ENCODE data around the gene MAPRE3.

MAPRE3 gene

DNA sequence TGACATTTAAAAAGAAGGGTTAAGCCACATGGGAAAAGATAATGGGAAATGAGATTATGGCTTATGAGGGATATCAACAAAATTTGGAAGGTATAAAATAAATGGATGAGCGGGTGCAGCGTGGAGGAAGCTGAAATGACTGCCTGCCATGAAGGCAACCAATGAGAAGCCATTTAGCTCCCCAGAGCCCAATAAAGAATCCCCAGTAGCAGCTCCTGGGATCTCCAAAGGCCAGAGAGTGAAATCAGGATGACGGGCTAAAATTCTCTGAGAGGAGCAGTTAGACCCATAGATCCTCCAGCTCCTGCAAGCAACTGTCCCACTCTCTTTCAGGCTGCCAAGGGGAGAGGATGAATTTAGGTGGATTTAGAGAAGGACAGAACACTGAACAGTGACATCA, 12.9 kb upstream of the MAPRE3 start:
- Histone ChIP-seq H3K4me1 (ENCODE audit: control insufficient read depth, insufficient read depth, low read length) (no peaks in the 10 kb centered on the region), H3K36me3 (ENCODE audit: control insufficient read depth, insufficient read depth, low read length) (no peaks in the 10 kb centered on the region), H3K4me3 (ENCODE audit: low read length) (no peak overlapping the region), H3K9ac (ENCODE audit: low read length) (no peak overlapping the region), H3K27me3 (ENCODE audit: control insufficient read depth, insufficient read depth, low read length) (no peaks in the 10 kb centered on the region), H3K27ac (ENCODE audit: low read depth, low read length) (no peak overlapping the region)

DNA sequence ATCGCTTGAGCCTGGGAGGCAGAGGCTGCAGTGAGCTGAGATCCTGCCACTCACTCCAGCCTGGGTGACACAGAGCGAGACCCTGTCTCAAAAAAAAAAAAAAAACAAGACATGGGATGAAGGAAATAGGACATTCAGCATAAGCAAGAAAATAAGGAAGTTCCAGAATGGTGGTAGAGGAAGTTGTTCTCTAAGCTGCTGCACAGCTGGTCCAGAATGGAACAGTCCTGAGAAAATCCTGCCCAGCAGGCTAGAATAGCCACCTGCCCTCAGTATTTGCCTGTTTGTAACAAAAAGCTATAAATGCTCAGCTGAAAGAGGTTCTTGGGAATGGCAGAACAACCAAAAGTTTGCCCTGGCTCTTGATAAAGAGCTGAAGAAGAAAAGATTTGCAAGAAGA, 11.1 kb upstream of the MAPRE3 start:
- H3K4me1 ChIP-seq (ENCODE audit: control insufficient read depth, insufficient read depth, low read length) = no peaks in the 10 kb centered on the region
- no peak overlapping the region for H3K27ac ChIP-seq (ENCODE audit: low read depth, low read length)
- H3K9ac ChIP-seq (ENCODE audit: low read length) = no peak overlapping the region
- H3K27me3 ChIP-seq (ENCODE audit: control insufficient read depth, insufficient read depth, low read length) = no peaks in the 10 kb centered on the region
- H3K4me3 ChIP-seq (ENCODE audit: low read length) = no peak overlapping the region
- no peaks in the 10 kb centered on the region for H3K36me3 ChIP-seq (ENCODE audit: control insufficient read depth, insufficient read depth, low read length)

DNA sequence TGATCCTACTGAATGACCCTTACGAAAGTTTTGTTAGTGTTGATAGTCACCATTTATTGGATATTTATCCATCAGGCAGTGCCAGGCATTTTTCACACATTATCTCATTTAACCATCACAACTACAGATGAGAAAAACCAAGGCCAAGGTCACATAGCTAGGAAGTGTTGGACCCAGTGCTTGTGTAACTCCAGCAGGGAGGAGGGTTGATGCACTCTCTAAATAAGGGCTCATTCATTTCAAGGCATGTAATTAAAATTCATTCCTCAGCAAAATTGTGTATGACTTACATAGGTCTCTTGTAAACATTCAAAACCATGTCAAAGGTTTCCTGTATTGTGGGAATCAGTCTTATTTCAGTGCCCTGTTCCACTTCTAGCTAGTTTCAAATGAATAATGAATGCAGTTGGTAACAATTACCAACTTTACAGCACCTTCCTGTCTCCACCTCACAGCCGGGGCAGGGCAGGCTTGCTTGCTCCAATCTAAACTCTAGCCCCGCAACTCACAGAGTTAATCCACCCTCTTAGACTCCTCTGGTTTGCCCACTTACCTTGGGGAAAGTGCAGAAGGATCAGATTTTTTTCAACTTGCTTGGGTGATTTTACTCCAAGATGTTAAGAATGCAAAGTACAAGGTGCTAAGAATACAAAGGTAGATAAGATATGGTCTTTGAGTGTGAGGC, 5.8 kb upstream of the MAPRE3 start:
- Histone ChIP-seq H3K4me1 (ENCODE audit: control insufficient read depth, insufficient read depth, low read length) (no peaks in the 10 kb centered on the region), H3K27me3 (ENCODE audit: control insufficient read depth, insufficient read depth, low read length) (no peaks in the 10 kb centered on the region), H3K4me3 (ENCODE audit: low read length) (no peak overlapping the region), H3K9ac (ENCODE audit: low read length) (no peak overlapping the region), H3K36me3 (ENCODE audit: control insufficient read depth, insufficient read depth, low read length) (no peaks in the 10 kb centered on the region), H3K27ac (ENCODE audit: low read depth, low read length) (no peak overlapping the region)

DNA sequence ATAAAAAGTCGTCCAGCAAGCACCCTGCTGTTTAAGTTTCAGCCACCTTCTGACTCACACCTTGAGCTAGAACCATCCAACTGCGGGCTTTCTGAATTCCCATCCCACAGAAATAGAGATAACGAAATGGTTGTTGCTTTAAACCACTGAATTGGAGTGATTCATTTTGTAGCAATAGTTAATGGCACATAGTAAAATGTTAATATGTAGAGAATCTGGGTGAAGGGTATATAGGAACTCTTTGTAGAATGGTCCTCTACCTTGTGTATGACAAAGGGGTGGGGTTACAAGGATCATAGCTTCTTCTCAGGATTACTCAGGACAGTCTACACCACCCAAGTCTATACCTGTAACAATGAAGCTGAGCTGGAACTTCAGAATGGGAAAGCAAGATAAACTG, 2.4 kb upstream of the MAPRE3 start:
- Histone ChIP-seq H3K27me3 (ENCODE audit: control insufficient read depth, insufficient read depth, low read length) (no peaks in the 10 kb centered on the region), H3K36me3 (ENCODE audit: control insufficient read depth, insufficient read depth, low read length) (no peaks in the 10 kb centered on the region), H3K4me3 (ENCODE audit: low read length) (no peak overlapping the region), H3K4me1 (ENCODE audit: control insufficient read depth, insufficient read depth, low read length) (peaks cover 8% of the 10 kb centered on the region), H3K9ac (ENCODE audit: low read length) (no peak overlapping the region), H3K27ac (ENCODE audit: low read depth, low read length) (no peak overlapping the region)

DNA sequence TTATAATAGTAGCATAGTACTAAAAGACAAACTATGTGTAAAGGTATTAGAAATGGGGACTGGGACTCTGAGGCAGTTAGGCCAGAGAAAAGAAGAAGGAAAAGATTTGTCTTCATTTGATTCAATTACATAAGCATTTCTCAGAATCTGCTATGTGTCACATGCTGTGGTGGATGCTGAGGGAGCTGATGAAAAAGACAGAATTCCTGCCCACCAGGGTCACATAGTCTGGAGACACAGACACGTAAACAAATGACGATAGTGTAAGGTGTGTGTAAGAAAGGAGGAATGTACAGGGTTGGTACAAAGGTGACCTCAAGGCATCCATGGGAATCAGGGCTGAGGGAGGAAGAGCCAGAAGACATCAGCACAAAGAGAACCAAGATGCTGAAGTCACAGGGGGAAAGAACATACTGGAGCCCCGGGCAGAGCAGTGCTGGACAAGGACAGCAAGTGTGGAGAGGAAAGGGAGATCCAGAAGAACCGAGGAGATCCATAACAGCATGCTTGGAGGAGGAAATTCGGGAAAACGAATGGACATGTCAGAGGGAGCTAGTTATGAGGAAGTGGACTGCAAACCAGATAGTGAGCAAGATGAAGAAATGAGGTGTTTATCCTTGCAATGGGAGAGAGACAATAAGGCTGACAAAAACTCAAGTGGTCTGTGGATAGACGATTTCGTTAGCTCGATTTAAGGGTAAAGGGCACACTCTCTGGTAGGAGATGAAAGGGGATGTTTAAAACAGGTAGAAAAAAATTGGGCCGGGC, 1.2 kb upstream of the MAPRE3 start:
- Histone ChIP-seq H3K9ac (ENCODE audit: low read length) (no peak overlapping the region), H3K27me3 (ENCODE audit: control insufficient read depth, insufficient read depth, low read length) (no peaks in the 10 kb centered on the region), H3K4me3 (ENCODE audit: low read length) (no peak overlapping the region), H3K4me1 (ENCODE audit: control insufficient read depth, insufficient read depth, low read length) (peaks cover 8% of the 10 kb centered on the region), H3K36me3 (ENCODE audit: control insufficient read depth, insufficient read depth, low read length) (no peaks in the 10 kb centered on the region), H3K27ac (ENCODE audit: low read depth, low read length) (no peak overlapping the region)

DNA sequence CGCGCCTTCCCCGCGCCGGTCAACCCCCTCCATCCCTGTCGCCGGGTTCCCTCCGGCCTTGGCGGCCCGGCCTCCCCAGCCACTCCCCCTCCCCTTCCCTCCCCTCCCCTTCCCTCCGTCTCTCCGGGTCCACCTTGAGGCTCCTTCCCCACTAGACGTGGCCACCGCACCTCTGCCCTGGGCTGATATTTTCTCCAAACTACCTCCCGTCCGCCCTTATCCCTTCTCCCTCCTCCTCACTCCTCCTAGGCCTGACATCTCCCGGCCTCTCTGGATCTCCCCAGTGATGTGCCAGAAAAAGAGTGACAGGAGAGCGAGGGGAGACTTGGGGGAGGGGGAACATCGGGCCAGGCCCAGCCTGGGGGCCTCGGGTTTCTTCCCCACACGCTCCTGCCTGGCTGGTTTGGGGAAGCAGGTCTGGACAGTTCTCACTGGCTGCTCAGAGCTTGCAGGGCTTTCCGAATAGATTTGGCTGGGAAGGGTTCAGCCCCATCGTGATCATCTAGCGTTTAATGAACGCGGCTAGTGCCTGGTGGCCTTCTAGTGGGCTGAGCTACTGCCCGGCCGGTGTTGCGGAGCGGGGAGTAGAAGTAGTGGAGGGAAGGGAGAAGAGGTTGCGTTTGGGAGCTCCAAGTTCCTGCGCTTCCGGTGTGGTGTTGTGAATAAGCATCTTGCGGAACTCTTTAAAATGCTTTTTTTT, 641 bp downstream of the MAPRE3 start:
- Histone ChIP-seq H3K27me3 (ENCODE audit: control insufficient read depth, insufficient read depth, low read length) (no peaks in the 10 kb centered on the region), H3K4me1 (ENCODE audit: control insufficient read depth, insufficient read depth, low read length) (peaks cover 8% of the 10 kb centered on the region), H3K9ac (ENCODE audit: low read length) (no peak overlapping the region), H3K27ac (ENCODE audit: low read depth, low read length) (peak overlapping the region; percentile 56), H3K36me3 (ENCODE audit: control insufficient read depth, insufficient read depth, low read length) (no peaks in the 10 kb centered on the region), H3K4me3 (ENCODE audit: low read length) (peak overlapping the region; percentile 93)

DNA sequence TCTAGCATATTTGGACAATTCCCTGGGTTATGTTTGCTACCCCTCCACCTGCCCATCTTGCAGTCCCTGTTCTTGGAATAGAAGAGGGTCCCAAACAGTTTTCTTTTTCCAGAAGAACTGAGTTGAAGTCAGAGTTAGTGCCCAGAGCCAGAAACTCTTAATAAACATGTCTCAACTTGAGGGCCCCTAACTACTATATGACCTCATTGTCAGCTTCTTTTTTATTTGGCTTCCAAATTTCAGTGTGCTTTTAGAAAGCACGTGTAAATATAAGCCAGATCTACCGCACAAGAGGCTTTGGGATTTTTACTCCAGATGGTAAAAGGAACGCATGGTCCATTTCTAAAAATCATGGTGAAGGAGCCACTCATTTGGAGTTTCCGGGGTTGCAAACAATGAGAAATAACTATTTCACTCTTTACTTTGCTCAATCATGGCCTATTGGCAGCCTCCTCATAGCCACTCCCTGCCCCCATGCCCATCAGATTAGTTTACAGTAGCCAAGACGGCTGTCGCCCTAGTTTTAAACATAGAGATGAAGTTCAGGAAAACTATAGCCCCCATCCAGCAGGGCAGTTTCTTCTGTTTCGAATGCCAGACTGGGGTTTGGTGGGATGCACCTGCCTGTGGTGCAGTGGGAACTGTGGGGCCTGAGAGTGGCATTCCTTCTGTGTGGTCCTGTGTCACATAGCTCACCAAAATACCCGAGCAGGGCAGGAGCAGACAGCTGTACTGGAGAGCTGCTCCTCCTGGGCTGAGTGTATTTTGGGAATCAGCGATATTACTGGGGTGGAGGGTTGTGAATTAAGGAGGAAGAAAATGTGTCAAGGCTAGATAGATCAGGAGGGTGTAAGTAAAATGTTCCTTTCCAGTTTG, 1.7 kb downstream of the MAPRE3 start:
- Histone ChIP-seq H3K27me3 (ENCODE audit: control insufficient read depth, insufficient read depth, low read length) (no peaks in the 10 kb centered on the region), H3K4me1 (ENCODE audit: control insufficient read depth, insufficient read depth, low read length) (peaks cover 8% of the 10 kb centered on the region), H3K4me3 (ENCODE audit: low read length) (no peak overlapping the region), H3K9ac (ENCODE audit: low read length) (no peak overlapping the region), H3K36me3 (ENCODE audit: control insufficient read depth, insufficient read depth, low read length) (no peaks in the 10 kb centered on the region), H3K27ac (ENCODE audit: low read depth, low read length) (no peak overlapping the region)

DNA sequence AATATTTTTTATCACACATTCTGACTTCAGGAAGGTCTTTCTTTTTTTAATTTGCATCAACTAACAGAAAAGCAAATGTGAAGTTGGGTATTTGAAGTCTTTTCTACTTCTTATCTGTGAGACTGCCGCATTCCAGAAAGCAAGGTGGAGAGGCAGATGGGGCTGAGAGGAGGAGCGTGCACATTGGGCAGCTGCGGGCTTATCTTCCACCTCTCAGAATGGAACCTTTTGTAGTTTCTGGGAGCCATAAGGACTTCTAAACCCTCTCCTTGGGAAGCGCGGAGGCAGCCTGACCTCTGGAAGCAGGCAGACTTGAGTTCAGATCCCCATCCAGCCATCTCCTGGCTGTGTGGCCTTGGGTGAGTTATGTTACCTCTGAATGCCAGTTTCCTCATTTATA, 3.9 kb downstream of the MAPRE3 start:
- no peaks in the 10 kb centered on the region for H3K36me3 ChIP-seq (ENCODE audit: control insufficient read depth, insufficient read depth, low read length)
- peaks cover 8% of the 10 kb centered on the region for H3K4me1 ChIP-seq (ENCODE audit: control insufficient read depth, insufficient read depth, low read length)
- H3K27me3 ChIP-seq (ENCODE audit: control insufficient read depth, insufficient read depth, low read length) = no peaks in the 10 kb centered on the region
- H3K27ac ChIP-seq (ENCODE audit: low read depth, low read length) = no peak overlapping the region
- H3K4me3 ChIP-seq (ENCODE audit: low read length) = no peak overlapping the region
- H3K9ac ChIP-seq (ENCODE audit: low read length) = no peak overlapping the region

DNA sequence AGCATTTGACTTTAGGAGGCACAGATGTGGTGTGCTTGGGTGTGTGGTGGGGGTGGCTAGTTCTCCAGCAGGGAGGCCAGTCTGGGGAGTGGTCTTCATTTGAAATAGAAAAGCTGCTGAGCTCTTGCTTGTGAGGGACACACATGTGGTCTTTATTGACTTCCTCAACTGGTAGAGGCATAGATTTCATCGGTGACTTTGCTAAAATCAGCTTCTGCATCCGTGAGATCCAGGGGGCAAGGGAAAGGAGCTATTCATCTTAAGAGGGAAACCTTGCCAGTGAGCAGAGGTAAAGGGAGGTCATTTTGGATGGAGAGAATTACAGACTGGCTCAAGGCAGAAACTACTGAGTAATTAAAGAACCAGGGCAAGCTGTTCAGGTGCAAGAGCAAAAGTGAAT, 4.7 kb downstream of the MAPRE3 start:
- H3K4me1 ChIP-seq (ENCODE audit: control insufficient read depth, insufficient read depth, low read length) = peaks cover 6% of the 10 kb centered on the region
- no peak overlapping the region for H3K4me3 ChIP-seq (ENCODE audit: low read length)

DNA sequence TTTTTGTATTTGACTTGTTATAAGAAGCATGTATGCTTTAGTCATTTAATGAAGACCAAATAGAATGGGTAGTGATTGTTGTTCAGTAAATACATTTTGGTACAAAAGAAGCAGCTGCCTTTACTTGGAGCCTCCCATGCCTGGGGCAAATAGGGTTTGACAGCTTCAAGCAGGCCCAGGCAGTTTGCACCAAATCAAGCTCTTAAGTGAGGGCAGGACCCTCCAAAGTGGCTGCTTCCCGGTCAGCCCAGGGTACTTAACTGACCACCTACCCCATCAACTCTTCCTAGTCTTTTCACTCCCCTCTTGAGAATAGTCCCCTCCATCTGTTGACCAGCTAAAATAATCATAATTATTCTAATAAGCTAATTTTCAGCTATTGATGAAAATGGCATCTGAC, 5.2 kb downstream of the MAPRE3 start:
- Histone ChIP-seq H3K9ac (ENCODE audit: low read length) (no peak overlapping the region), H3K4me3 (ENCODE audit: low read length) (no peak overlapping the region), H3K27ac (ENCODE audit: low read depth, low read length) (no peak overlapping the region), H3K27me3 (ENCODE audit: control insufficient read depth, insufficient read depth, low read length) (no peaks in the 10 kb centered on the region), H3K36me3 (ENCODE audit: control insufficient read depth, insufficient read depth, low read length) (no peaks in the 10 kb centered on the region), H3K4me1 (ENCODE audit: control insufficient read depth, insufficient read depth, low read length) (peaks cover 5% of the 10 kb centered on the region)

More for the DNA sequence above, 4.7 kb downstream of the MAPRE3 start:
- no peak overlapping the region for H3K27ac ChIP-seq (ENCODE audit: low read depth, low read length)
- no peaks in the 10 kb centered on the region for H3K27me3 ChIP-seq (ENCODE audit: control insufficient read depth, insufficient read depth, low read length)
- no peaks in the 10 kb centered on the region for H3K36me3 ChIP-seq (ENCODE audit: control insufficient read depth, insufficient read depth, low read length)
- no peak overlapping the region for H3K9ac ChIP-seq (ENCODE audit: low read length)

DNA sequence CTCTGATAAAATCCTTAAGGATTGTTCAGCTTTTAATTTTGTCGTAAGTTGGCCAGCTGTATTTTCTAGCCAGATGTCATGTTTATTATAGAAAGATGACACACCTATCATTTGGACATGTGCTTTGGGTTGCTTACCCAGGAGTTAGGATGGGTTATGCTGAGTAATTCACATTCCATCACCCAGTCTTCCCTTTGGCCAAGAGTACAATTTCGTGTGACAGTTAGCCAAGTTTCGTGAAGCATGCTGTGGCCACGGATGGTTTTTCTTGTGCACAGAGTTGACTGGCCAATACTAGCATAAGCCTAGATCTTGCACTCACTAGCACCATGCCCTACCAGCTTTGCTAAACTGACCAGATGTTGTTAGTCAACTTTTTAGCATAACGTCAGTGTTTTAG, 5.8 kb downstream of the MAPRE3 start:
- Histone ChIP-seq H3K4me1 (ENCODE audit: control insufficient read depth, insufficient read depth, low read length) (peaks cover 6% of the 10 kb centered on the region), H3K27ac (ENCODE audit: low read depth, low read length) (no peak overlapping the region), H3K36me3 (ENCODE audit: control insufficient read depth, insufficient read depth, low read length) (no peaks in the 10 kb centered on the region)

DNA sequence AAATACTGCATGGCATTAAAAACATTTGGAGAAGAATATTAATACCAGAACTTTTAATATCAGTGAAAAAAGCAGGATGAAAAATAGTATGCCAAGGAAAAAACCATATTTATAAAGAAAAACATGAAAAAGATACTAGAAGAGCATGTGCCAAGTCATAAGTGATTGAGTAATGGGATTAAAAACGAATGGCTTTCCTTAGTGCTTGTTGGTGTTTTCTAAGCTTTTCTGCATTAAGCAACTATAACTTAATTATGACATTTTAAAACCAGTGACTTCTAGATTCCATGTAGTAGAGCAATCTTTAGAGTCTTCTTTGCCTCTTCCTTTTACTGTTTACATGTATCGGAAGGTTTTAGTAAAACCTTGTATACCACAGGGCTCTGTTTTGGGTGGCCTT, 6.6 kb downstream of the MAPRE3 start:
- Histone ChIP-seq H3K27ac (ENCODE audit: low read depth, low read length) (no peak overlapping the region), H3K4me1 (ENCODE audit: control insufficient read depth, insufficient read depth, low read length) (peaks cover 7% of the 10 kb centered on the region)

More for the DNA sequence above, 5.8 kb downstream of the MAPRE3 start:
- Histone ChIP-seq H3K4me3 (ENCODE audit: low read length) (no peak overlapping the region), H3K9ac (ENCODE audit: low read length) (no peak overlapping the region), H3K27me3 (ENCODE audit: control insufficient read depth, insufficient read depth, low read length) (no peaks in the 10 kb centered on the region)

More for the DNA sequence above, 6.6 kb downstream of the MAPRE3 start:
- H3K9ac ChIP-seq (ENCODE audit: low read length) = no peak overlapping the region
- H3K36me3 ChIP-seq (ENCODE audit: control insufficient read depth, insufficient read depth, low read length) = no peaks in the 10 kb centered on the region
- no peak overlapping the region for H3K4me3 ChIP-seq (ENCODE audit: low read length)
- H3K27me3 ChIP-seq (ENCODE audit: control insufficient read depth, insufficient read depth, low read length) = no peaks in the 10 kb centered on the region
